Activated naive CD8-positive, alpha-beta T cell treated with anti-CD3 and anti-CD28 coated beads, Interleukin-2, amount 10 ng/mL, durations not matched to agents 7 days and 5 days (primary cell): ENCODE data around the gene SH3BP5L. TPM values are rescaled to one million over a fixed set of nuclear protein-coding genes. Genes with fewer than 3 reads are reported as not detected.

Experiments used
- ATAC-seq: fragments of 150-1000 bp; cut with Tn5 transposase; one replicate; pipeline ENCODE4 v1.10.0; 2021; ENCODE audit warnings: low read depth, moderate library complexity
- POLR2A ChIA-PET: fragments of 350-600 bp; sonication (Branson Sonifier 250); formaldehyde crosslinking; loops from one replicate; lab custom pipeline; 2021; ENCODE audit warnings: antibody characterized with exemption; lab: Charles Lee
- DNase-seq: peaks from one replicate; pipeline ENCODE4 v3.0.0; 2021
- H3K27ac Mint-ChIP-seq: one replicate; pipeline ENCODE4 v1.8.0; 2022; ENCODE audit warnings: mild to moderate bottlenecking, mixed read lengths
- H3K27me3 Mint-ChIP-seq: one replicate; pipeline ENCODE4 v1.8.0; 2022; ENCODE audit warnings: mild to moderate bottlenecking, moderate library complexity, mixed read lengths
- H3K36me3 Mint-ChIP-seq: one replicate; pipeline ENCODE4 v1.8.0; 2021; ENCODE audit warnings: mild to moderate bottlenecking, mixed read lengths
- H3K4me1 Mint-ChIP-seq: one replicate; pipeline ENCODE4 v1.8.0; 2021; ENCODE audit warnings: mixed read lengths
- H3K4me3 Mint-ChIP-seq: one replicate; pipeline ENCODE4 v1.8.0; 2022; ENCODE audit warnings: mild to moderate bottlenecking, moderate library complexity, mixed read lengths
- H3K9me3 Mint-ChIP-seq: one replicate; pipeline ENCODE4 v1.8.0; 2021; ENCODE audit warnings: mixed read lengths
- microRNA-seq: library from miRNA; unstranded; fragments of <30 nt; microRNA quantifications from one replicate; pipeline ENCODE4 v1.2.0, GENCODE V29; 2022
- total RNA-seq, 2 experiments: library from RNA; stranded (reverse); gene quantifications; one replicate each; pipeline ENCODE4 v1.2.3, GENCODE V29; 2021

SH3BP5L gene
- total RNA-seq, 2 experiments from 2014 or later = 32.8 to 34.7 TPM

DNA sequence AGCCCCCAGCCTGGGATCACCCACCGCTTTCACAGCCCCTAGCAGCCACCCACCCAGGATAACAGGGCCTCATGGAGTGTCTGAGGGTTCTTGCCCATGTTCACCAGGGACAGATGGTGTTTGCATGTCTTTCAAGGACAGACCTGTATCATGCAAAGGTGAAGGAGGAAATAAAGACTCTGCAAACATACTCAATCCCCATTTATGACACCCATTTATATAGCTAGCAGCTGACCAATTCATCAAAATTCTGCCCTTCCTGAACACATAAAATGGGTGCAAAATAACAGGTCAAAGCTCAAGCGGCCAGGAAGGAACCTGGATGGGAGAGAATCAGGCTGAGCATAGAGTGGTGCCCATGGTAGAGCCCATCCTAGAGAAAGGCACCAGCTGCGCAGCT, 37.4 kb downstream of the SH3BP5L start:
- no peaks in the 10 kb centered on the region for H3K36me3 Mint-ChIP-seq

DNA sequence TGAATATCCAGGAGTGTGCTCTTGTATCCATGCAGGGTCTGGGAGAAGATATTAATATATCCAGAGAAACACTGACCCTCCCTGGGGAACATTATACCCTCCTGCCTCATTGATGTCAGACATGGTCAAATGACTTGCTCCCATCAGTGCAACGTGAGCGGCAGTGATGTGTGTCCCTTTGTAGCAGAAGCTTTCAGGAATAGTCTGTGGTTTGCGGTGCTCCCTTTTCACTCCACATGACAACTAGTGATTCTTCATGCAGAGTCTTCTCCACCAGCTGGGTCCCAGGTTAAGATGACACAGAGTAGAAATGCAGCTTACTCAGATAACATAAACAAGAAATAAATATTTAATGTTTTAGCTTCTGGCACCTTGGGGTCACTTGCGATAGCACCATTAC, 38.3 kb downstream of the SH3BP5L start:
- H3K36me3 Mint-ChIP-seq = no peaks in the 10 kb centered on the region
- POLR2A ChIA-PET = no interaction called here
- no peak overlapping the region for H3K4me3 Mint-ChIP-seq
- DNase-seq = no peak
- H3K9me3 Mint-ChIP-seq = no peaks in the 10 kb centered on the region
- H3K27ac Mint-ChIP-seq = no peak overlapping the region
- no peak for ATAC-seq
- H3K4me1 Mint-ChIP-seq = no peaks in the 10 kb centered on the region
- peaks cover 8% of the 10 kb centered on the region for H3K27me3 Mint-ChIP-seq

More for the DNA sequence above, 37.4 kb downstream of the SH3BP5L start:
- H3K4me1 Mint-ChIP-seq = no peaks in the 10 kb centered on the region
- no peaks in the 10 kb centered on the region for H3K9me3 Mint-ChIP-seq
- ATAC-seq = no peak
- no peak for DNase-seq
- H3K27me3 Mint-ChIP-seq = peaks cover 12% of the 10 kb centered on the region
- H3K27ac Mint-ChIP-seq = no peak overlapping the region
- POLR2A ChIA-PET = no interaction called here
- no peak overlapping the region for H3K4me3 Mint-ChIP-seq

DNA sequence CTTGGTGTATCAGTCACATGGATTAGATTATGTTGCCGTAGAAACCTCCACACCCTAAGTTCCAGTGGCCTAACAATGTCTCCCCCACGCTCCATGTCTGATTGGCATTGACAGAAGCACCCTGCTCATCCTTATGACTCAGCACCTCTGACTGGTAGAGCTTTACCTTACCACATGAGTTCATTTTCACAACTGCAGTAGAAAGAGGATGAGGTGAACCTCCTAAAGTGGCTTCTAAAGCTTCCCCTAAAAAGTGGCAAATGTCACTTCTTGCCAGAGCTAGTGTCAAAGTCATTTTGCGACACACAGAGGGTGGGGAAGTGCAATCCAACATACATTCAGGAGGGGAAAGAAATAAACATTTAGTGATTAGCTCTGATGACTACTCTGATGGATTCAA, 39.6 kb downstream of the SH3BP5L start:
- Mint-ChIP-seq H3K27ac (no peak overlapping the region), H3K36me3 (no peaks in the 10 kb centered on the region), H3K27me3 (peaks cover 8% of the 10 kb centered on the region), H3K4me1 (no peaks in the 10 kb centered on the region), H3K4me3 (no peak overlapping the region), H3K9me3 (peaks cover 3% of the 10 kb centered on the region)
- POLR2A ChIA-PET = no interaction called here
- DNase-seq = no peak
- ATAC-seq = no peak

DNA sequence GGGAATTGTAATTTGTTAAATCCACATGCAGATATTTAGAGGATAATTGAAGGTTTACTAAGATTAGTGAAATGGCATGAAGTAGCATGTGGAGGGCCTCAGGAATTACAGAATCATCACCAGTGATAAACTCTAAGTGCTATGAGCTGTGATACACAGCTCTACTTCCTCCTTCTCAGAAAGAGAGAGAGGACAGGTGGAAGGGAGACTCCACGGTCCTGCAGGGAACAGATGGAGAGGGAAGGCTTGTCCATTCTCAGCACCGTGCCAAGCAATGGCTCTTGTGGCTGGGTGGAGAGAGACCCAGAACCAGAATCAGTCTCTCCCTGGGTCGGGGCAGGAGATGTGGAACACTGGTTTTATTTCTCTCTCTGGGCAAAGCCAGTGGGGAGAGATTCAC, 42.3 kb downstream of the SH3BP5L start:
- H3K36me3 Mint-ChIP-seq = no peaks in the 10 kb centered on the region
- H3K9me3 Mint-ChIP-seq = peaks cover 3% of the 10 kb centered on the region
- H3K4me1 Mint-ChIP-seq = no peaks in the 10 kb centered on the region
- DNase-seq = no peak
- H3K4me3 Mint-ChIP-seq = no peak overlapping the region
- no peak overlapping the region for H3K27ac Mint-ChIP-seq
- ATAC-seq = no peak
- peaks cover 7% of the 10 kb centered on the region for H3K27me3 Mint-ChIP-seq
- POLR2A ChIA-PET = no interaction called here

DNA sequence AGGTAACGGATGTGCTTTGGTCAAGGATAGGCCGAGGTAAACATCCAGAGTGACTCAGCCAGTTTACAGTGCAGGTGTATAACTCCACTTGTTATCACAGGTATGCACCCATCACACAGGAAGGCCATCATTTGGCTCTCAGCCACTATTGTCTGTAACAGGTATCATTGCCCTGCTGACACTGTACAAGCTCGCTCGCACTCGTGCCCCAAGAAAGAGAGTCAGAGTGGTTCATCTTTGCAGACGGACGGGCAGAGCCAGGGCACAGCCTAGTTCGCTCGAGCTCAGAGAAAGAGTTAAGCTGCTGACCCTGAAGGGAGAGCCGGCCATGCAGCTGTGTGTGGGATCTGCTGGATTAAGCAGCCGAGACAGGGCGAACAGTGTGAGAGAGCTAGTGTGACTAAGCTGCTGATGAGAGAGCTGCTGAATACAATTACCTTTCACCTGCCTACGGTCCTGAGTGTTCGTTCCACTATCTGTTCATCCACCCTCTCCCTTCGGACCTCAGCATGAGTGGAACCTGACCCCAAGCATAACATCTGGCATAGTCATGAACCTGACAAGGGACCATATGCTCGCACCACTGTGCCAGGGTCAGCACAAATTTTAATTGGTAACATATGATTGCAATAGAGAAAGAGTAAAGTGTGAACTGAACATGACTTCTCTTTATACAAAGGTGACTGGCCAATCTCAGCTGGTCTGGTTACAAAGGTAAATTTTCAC, 43.1 kb downstream of the SH3BP5L start:
- no peaks in the 10 kb centered on the region for H3K4me1 Mint-ChIP-seq
- H3K4me3 Mint-ChIP-seq = no peak overlapping the region
- H3K36me3 Mint-ChIP-seq = no peaks in the 10 kb centered on the region
- no peak overlapping the region for H3K27ac Mint-ChIP-seq
- H3K27me3 Mint-ChIP-seq = peaks cover 7% of the 10 kb centered on the region
- POLR2A ChIA-PET = no interaction called here
- peaks cover 3% of the 10 kb centered on the region for H3K9me3 Mint-ChIP-seq
- ATAC-seq = no peak
- no peak for DNase-seq

DNA sequence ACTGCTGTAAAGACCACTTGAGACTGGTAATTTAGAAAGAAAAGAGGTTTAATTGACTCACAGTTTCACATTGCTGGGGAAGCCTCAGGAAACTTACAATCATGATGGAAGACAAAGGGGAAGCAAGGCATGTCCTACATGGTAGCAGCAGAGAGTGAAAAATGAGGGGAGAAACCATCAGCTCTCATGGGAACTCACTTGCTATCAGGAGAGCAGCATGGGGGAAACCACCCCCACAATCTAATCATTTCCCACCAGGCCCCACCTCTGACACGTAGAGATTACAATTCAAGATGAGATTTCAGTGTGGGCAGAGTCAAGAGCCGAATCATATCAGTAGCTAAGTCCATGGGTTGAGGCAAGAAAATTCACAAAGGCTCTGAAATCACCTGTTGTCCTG, 46.4 kb downstream of the SH3BP5L start:
- H3K27me3 Mint-ChIP-seq = no peaks in the 10 kb centered on the region

DNA sequence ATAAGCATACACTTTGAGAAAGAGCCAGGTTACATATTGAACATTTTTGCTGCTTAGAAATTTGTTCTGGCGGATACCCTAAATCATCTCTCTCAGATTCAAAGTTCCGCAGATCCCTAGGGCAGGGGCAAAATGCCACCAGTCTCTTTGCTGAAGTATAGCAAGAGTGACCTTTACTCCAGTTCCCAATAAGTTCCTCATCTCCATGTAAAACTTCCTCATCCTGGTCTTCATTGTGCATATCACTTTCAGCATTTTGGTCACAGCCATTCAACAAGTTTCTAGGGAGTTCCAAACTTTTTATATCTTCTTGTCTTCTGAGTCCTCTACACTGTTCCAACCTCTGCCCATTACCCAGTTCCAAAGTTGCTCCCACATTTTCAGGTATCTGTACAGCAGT, 46.8 kb downstream of the SH3BP5L start:
- Mint-ChIP-seq H3K4me1 (no peaks in the 10 kb centered on the region), H3K4me3 (no peak overlapping the region), H3K27me3 (no peaks in the 10 kb centered on the region), H3K9me3 (peaks cover 3% of the 10 kb centered on the region), H3K36me3 (no peaks in the 10 kb centered on the region), H3K27ac (no peak overlapping the region)
- POLR2A ChIA-PET = no interaction called here
- no peak for ATAC-seq
- DNase-seq = no peak

More for the DNA sequence above, 46.4 kb downstream of the SH3BP5L start:
- ATAC-seq = no peak
- no peak overlapping the region for H3K4me3 Mint-ChIP-seq
- POLR2A ChIA-PET = no interaction called here
- H3K4me1 Mint-ChIP-seq = no peaks in the 10 kb centered on the region
- DNase-seq = no peak
- H3K36me3 Mint-ChIP-seq = no peaks in the 10 kb centered on the region
- peaks cover 3% of the 10 kb centered on the region for H3K9me3 Mint-ChIP-seq
- H3K27ac Mint-ChIP-seq = no peak overlapping the region

DNA sequence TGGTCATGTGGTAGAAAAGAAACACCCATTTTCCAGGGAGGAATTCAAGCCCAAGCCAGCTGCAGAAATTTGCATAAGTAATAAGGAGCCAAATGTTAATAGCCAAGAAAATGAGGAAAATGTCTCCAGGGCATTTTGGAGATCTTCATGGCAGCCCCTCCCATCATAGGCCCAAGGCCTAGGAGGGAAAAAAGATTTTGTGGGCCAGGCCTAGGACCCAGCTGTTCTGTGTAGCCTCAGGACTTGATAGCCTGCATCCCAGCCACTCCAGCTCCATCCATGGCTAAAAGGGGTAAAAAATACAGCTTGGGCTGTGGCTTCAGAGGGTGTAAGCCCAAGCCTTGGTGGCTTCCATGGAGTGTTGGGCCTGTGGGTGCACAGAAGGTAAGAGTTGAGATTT, 48.7 kb downstream of the SH3BP5L start:
- Mint-ChIP-seq H3K4me3 (no peak overlapping the region), H3K4me1 (no peaks in the 10 kb centered on the region), H3K27me3 (no peaks in the 10 kb centered on the region), H3K36me3 (no peaks in the 10 kb centered on the region), H3K9me3 (peaks cover 3% of the 10 kb centered on the region), H3K27ac (no peak overlapping the region)
- POLR2A ChIA-PET = no interaction called here
- DNase-seq (no peak), ATAC-seq (no peak)

DNA sequence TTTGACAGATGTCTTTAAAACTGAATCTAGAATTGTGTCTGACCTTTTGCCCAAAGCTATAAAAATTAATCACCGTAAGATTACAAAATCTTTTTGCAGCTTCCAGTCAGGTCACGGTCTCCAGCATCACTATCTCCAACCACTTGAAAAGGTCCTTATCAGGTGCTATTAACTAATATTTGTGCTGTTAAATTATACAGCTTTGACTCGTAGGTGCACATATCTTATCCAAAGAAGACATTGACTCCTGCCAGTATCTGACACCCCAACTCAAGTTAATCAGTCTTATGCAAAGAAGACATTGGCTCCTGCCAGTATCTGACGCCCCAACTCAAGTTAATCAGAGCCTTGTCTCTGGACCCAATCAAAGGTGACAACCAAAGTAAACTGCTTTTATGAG, 50.3 kb downstream of the SH3BP5L start:
- no peaks in the 10 kb centered on the region for H3K36me3 Mint-ChIP-seq

More for the DNA sequence above, 50.3 kb downstream of the SH3BP5L start:
- DNase-seq = no peak
- POLR2A ChIA-PET = no interaction called here
- no peaks in the 10 kb centered on the region for H3K9me3 Mint-ChIP-seq
- H3K4me1 Mint-ChIP-seq = no peaks in the 10 kb centered on the region
- H3K4me3 Mint-ChIP-seq = no peak overlapping the region
- H3K27me3 Mint-ChIP-seq = no peaks in the 10 kb centered on the region
- no peak for ATAC-seq
- H3K27ac Mint-ChIP-seq = no peak overlapping the region

Small RNA genes within 50 kb of the gene (microRNA-seq; reads per million reads assigned to microRNA genes)
- gene MIR3124 = not detected

Other genes starting within 250 kb of the SH3BP5L start
- gene OR2T10, start 228.2 kb downstream of the SH3BP5L start, total RNA-seq = not detected
- gene OR2T11, start 190.8 kb downstream of the SH3BP5L start, total RNA-seq = not detected
- gene OR2T35, start 180.6 kb downstream of the SH3BP5L start, total RNA-seq = not detected
- not detected for gene OR2T27, start 170.4 kb downstream of the SH3BP5L start, total RNA-seq
- gene OR14I1, start 123.1 kb downstream of the SH3BP5L start, total RNA-seq = not detected
- not detected for gene LYPD8, start 70.2 kb downstream of the SH3BP5L start, total RNA-seq
- 10 to 100 TPM; 51.0 to 53.6 TPM for gene ZNF672, start 12.3 kb upstream of the SH3BP5L start, total RNA-seq
- 10 to 100 TPM; 58.6 to 70.2 TPM for gene ZNF692, start 33.2 kb upstream of the SH3BP5L start, total RNA-seq
- gene PGBD2, start 80.3 kb upstream of the SH3BP5L start, total RNA-seq = 10 to 100 TPM in 1 of 2 experiments, 1 to 10 TPM in 1; 9.6 to 10.1 TPM